ENCODE measurements around the gene UBE2Z. TPM values are rescaled to one million over a fixed set of nuclear protein-coding genes. Genes with fewer than 3 reads are reported as not detected.
A peak's percentile ranks its signal among the peaks of the same experiment; 100 is the strongest.

The UBE2Z gene
- total and polyA plus RNA-seq, 2 of the 13 experiments (the other 11 are each of a cell fraction or from before 2014, with no cell fraction given): 63.2 to 122 TPM

GRCh38 chr17:48944515-48945260, 36.5 kb downstream of the UBE2Z start, which contains the start of gene SNF8 (continued):
- no peak for TF ChIP-seq GRHL1 (CRISPR knock-in tag; conservative IDR thresholded peaks at IDR 0.05)
- TF ChIP-seq ZNF768 (CRISPR knock-in tag; IDR thresholded peaks at IDR 0.05): peak; percentile 75; the same call in 1 of the 2 replicates
- no peak for TF ChIP-seq ZNF496 (CRISPR knock-in tag; IDR thresholded peaks at IDR 0.05; ENCODE audit: insufficient replicate concordance)
- peak; percentile 82 for TF ChIP-seq SP4 (CRISPR knock-in tag; IDR thresholded peaks at IDR 0.05)
- peak; percentile 71 for TF ChIP-seq ZNF263 (CRISPR knock-in tag; IDR thresholded peaks at IDR 0.05)
- TF ChIP-seq ZNF264 (CRISPR knock-in tag; IDR thresholded peaks at IDR 0.05): peak; percentile 95; the same call in 1 of the 2 replicates
- TF ChIP-seq, protein P1, sequence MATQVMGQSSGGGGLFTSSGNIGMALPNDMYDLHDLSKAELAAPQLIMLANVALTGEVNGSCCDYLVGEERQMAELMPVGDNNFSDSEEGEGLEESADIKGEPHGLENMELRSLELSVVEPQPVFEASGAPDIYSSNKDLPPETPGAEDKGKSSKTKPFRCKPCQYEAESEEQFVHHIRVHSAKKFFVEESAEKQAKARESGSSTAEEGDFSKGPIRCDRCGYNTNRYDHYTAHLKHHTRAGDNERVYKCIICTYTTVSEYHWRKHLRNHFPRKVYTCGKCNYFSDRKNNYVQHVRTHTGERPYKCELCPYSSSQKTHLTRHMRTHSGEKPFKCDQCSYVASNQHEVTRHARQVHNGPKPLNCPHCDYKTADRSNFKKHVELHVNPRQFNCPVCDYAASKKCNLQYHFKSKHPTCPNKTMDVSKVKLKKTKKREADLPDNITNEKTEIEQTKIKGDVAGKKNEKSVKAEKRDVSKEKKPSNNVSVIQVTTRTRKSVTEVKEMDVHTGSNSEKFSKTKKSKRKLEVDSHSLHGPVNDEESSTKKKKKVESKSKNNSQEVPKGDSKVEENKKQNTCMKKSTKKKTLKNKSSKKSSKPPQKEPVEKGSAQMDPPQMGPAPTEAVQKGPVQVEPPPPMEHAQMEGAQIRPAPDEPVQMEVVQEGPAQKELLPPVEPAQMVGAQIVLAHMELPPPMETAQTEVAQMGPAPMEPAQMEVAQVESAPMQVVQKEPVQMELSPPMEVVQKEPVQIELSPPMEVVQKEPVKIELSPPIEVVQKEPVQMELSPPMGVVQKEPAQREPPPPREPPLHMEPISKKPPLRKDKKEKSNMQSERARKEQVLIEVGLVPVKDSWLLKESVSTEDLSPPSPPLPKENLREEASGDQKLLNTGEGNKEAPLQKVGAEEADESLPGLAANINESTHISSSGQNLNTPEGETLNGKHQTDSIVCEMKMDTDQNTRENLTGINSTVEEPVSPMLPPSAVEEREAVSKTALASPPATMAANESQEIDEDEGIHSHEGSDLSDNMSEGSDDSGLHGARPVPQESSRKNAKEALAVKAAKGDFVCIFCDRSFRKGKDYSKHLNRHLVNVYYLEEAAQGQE (IDR thresholded peaks at IDR 0.05; ENCODE audit: borderline replicate concordance in 1 of 2, low read depth in 1 of 2, low read length in 2 of 2): peak in 1 of 2 experiments; percentile 27; a peak in 1 of 4 replicates
- TF ChIP-seq PRDM15 (CRISPR knock-in tag; IDR thresholded peaks at IDR 0.05): peak; percentile 66
- TF ChIP-seq MXI1 (IDR thresholded peaks at IDR 0.05; ENCODE audit: borderline replicate concordance, low read depth, low read length): peak; percentile 94; the same call in 2 of the 3 replicates
- peak; percentile 96 for TF ChIP-seq TAF1 (CRISPR knock-in tag; IDR thresholded peaks at IDR 0.05)
- TF ChIP-seq HNRNPK (IDR thresholded peaks at IDR 0.05; ENCODE audit: low read depth, low read length, poor library complexity, severe bottlenecking): peak; percentile 29

All from HepG2 (cell line).